Measurements from ENCODE around the gene RTL5.

DNA sequence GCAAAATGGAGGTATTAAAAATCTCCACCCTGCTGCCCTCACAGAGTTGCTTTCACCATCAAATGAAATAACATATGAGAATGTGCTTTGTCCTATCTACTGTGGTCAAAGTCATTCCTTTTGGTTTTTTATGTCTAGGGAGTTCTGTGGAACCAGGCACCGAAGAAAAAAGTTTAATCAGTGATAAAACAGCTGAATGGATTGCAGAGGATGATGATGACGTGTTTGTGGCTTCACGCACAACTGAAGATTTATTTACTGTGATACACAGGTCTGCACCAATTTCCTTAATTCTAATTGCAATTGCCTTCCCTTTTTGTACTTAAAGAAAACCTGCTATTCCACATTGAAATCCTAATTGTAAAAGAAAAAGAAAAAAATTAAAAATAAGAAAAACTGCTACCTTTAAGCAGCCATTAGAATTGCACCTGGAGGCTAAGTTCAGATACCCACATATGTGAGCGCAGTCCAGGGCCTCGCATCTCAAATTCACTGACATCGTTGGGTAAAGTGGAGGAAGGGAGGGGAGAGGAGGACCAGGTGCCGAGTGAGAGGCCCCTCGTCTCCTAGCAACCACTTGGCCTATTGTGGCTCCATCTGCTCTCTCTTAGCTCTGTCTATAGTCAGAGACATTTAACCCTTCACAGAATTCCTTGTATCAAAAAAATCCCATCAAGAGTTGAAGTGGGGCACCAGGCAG lies 10.5 kb upstream of the RTL5 start:
- TF ChIP-seq, protein P1, sequence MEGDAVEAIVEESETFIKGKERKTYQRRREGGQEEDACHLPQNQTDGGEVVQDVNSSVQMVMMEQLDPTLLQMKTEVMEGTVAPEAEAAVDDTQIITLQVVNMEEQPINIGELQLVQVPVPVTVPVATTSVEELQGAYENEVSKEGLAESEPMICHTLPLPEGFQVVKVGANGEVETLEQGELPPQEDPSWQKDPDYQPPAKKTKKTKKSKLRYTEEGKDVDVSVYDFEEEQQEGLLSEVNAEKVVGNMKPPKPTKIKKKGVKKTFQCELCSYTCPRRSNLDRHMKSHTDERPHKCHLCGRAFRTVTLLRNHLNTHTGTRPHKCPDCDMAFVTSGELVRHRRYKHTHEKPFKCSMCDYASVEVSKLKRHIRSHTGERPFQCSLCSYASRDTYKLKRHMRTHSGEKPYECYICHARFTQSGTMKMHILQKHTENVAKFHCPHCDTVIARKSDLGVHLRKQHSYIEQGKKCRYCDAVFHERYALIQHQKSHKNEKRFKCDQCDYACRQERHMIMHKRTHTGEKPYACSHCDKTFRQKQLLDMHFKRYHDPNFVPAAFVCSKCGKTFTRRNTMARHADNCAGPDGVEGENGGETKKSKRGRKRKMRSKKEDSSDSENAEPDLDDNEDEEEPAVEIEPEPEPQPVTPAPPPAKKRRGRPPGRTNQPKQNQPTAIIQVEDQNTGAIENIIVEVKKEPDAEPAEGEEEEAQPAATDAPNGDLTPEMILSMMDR (IDR thresholded peaks at IDR 0.05), result no peak
- TF ChIP-seq POLR2A (IDR thresholded peaks at IDR 0.05), result no peak
- TF ChIP-seq EP300 (IDR thresholded peaks at IDR 0.05), result no peak

Data from sigmoid colon (tissue), 4 donors.